ENCODE results near the gene ZNF521.

DNA sequence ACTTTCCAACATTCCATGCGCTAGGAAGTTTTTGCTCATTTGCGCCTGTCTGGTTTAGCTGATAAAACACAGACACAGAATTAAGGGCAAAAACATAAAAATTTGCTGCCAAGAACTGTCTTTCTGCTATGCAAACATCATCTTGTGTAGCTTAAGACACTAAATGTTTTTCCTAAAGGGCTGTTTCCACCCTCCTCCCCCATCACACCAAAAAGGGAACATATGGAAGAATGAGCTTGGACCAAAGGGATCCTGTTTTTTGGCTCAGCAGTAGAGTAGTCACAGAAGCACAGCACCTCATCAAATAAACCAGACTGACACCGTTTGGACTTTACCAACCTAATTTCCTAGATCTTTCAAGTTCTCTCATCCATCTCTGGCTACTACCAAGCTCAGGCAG is 210.1 kb downstream of the ZNF521 start:
- TF ChIP-seq, protein P1, sequence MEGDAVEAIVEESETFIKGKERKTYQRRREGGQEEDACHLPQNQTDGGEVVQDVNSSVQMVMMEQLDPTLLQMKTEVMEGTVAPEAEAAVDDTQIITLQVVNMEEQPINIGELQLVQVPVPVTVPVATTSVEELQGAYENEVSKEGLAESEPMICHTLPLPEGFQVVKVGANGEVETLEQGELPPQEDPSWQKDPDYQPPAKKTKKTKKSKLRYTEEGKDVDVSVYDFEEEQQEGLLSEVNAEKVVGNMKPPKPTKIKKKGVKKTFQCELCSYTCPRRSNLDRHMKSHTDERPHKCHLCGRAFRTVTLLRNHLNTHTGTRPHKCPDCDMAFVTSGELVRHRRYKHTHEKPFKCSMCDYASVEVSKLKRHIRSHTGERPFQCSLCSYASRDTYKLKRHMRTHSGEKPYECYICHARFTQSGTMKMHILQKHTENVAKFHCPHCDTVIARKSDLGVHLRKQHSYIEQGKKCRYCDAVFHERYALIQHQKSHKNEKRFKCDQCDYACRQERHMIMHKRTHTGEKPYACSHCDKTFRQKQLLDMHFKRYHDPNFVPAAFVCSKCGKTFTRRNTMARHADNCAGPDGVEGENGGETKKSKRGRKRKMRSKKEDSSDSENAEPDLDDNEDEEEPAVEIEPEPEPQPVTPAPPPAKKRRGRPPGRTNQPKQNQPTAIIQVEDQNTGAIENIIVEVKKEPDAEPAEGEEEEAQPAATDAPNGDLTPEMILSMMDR (IDR thresholded peaks at IDR 0.05): no peak
- no peak for TF ChIP-seq POLR2A (IDR thresholded peaks at IDR 0.05)
